ENCODE data around the gene CLIP2.

DNA sequence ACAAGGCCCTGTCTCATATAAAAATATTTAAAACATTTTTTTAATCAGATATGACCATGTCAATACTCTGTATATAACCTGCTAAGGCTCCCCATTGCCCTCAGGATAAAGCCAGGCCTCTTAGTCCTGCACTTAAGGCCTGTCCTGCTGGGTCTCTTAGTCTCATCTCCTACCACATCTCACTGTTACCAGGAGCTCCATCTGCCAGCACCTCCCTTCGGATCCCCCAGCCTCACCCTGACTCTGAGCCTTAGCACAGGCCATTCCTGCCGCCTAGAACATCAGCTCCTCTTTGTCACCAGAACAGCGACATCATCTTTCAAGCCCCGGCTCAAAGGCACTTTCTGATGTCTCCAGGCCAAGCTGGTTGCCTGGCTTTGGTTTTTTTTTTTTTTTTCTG, 138.8 kb downstream of the CLIP2 start:
- TF ChIP-seq SP2 (tag by site-specific recombination; IDR thresholded peaks at IDR 0.05) (no peak), KLF16 (tag by site-specific recombination; IDR thresholded peaks at IDR 0.05) (no peak), ZNF843 (tag by site-specific recombination; IDR thresholded peaks at IDR 0.05) (no peak), ZIC2 (tag by site-specific recombination; IDR thresholded peaks at IDR 0.05) (no peak), HOXD13 (CRISPR knock-in tag; IDR thresholded peaks at IDR 0.05; ENCODE audit: borderline replicate concordance) (no peak)
- TF ChIP-seq, protein P1, sequence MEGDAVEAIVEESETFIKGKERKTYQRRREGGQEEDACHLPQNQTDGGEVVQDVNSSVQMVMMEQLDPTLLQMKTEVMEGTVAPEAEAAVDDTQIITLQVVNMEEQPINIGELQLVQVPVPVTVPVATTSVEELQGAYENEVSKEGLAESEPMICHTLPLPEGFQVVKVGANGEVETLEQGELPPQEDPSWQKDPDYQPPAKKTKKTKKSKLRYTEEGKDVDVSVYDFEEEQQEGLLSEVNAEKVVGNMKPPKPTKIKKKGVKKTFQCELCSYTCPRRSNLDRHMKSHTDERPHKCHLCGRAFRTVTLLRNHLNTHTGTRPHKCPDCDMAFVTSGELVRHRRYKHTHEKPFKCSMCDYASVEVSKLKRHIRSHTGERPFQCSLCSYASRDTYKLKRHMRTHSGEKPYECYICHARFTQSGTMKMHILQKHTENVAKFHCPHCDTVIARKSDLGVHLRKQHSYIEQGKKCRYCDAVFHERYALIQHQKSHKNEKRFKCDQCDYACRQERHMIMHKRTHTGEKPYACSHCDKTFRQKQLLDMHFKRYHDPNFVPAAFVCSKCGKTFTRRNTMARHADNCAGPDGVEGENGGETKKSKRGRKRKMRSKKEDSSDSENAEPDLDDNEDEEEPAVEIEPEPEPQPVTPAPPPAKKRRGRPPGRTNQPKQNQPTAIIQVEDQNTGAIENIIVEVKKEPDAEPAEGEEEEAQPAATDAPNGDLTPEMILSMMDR (tag by site-specific recombination; IDR thresholded peaks at IDR 0.05): no peak

Measured in HEK293 (cell line).